OCI-LY1 (cell line): ENCODE results near the gene HDAC8.

Experiments used
- H2AFZ ChIP-seq: fragments of 200-600 bp; sonication (generic), shearing (Covaris generic); 2 replicates; pipeline ENCODE4 v1.6.0; 2014; ENCODE audit warnings: antibody characterized with exemption, mild to moderate bottlenecking, low read length
- H3F3A ChIP-seq: fragments of 200-600 bp; sonication (generic), shearing (Covaris generic); 2 replicates; pipeline ENCODE4 v1.6.0; 2014; ENCODE audit warnings: mild to moderate bottlenecking, antibody characterized with exemption, low read length, moderate library complexity; ENCODE audit not compliant: insufficient read depth
- H3K27ac ChIP-seq: fragments of 200-600 bp; sonication (generic); 2 replicates; pipeline ENCODE4 v1.5.1; 2014; ENCODE audit warnings: low read length, mixed run types, mild to moderate bottlenecking, low read depth; ENCODE audit not compliant: poor library complexity, severe bottlenecking
- H3K27me3 ChIP-seq: fragments of 200-600 bp; sonication (generic); 2 replicates; pipeline ENCODE4 v1.6.0; 2014; ENCODE audit warnings: antibody characterized with exemption, mild to moderate bottlenecking, low read length, moderate library complexity; ENCODE audit not compliant: insufficient read depth
- H3K36me3 ChIP-seq: fragments of 200-600 bp; sonication (generic); 2 replicates; pipeline ENCODE4 v1.6.1; 2014; ENCODE audit warnings: mild to moderate bottlenecking, antibody characterized with exemption, low read length, moderate library complexity, mixed read lengths; ENCODE audit not compliant: insufficient read depth
- H3K4me1 ChIP-seq: fragments of 200-600 bp; sonication (generic); 2 replicates; pipeline ENCODE4 v1.5.1; 2014; ENCODE audit warnings: mild to moderate bottlenecking, low read length, moderate library complexity; ENCODE audit not compliant: insufficient read depth, severe bottlenecking
- H3K4me2 ChIP-seq: fragments of 200-600 bp; sonication (generic), shearing (Covaris generic); 2 replicates; pipeline ENCODE4 v1.6.1; 2014; ENCODE audit warnings: low read length
- H3K4me3 ChIP-seq: fragments of 200-600 bp; sonication (generic); 2 replicates; pipeline ENCODE4 v1.5.1; 2014; ENCODE audit warnings: low read length, low read depth, mild to moderate bottlenecking, mixed read lengths; ENCODE audit not compliant: poor library complexity, severe bottlenecking
- H3K79me2 ChIP-seq: fragments of 200-600 bp; shearing (Covaris generic); 2 replicates; pipeline ENCODE4 v1.6.1; 2016; ENCODE audit warnings: mixed run types, low read length, mixed read lengths; ENCODE audit not compliant: insufficient read depth
- H3K9ac ChIP-seq: fragments of 200-600 bp; sonication (generic), shearing (Covaris generic); 2 replicates; pipeline ENCODE4 v1.6.1; 2014; ENCODE audit warnings: mild to moderate bottlenecking, low read length, mixed read lengths
- H3K9me2 ChIP-seq: fragments of 200-600 bp; sonication (generic), shearing (Covaris generic); 2 replicates; pipeline ENCODE4 v1.6.1; 2014; ENCODE audit warnings: low read depth, mild to moderate bottlenecking, low read length, mixed read lengths
- H3K9me3 ChIP-seq: fragments of 200-600 bp; shearing (Covaris generic); 2 replicates; pipeline ENCODE4 v1.6.1; 2014; ENCODE audit warnings: low read length, mixed read lengths
- H4K20me1 ChIP-seq: fragments of 200-600 bp; sonication (generic), shearing (Covaris generic); 2 replicates; pipeline ENCODE4 v1.6.0; 2016; ENCODE audit warnings: mild to moderate bottlenecking, low read length; ENCODE audit not compliant: insufficient read depth
- EZH2 ChIP-seq: fragments of 200-600 bp; sonication (generic), shearing (Covaris generic); IDR thresholded peaks from 2 replicates; pipeline ENCODE4 v1.8.0; 2017; ENCODE audit warnings: borderline replicate concordance, mixed run types, mild to moderate bottlenecking, antibody characterized with exemption, low read length, moderate library complexity, mixed read lengths
- TF ChIP-seq, protein P1 (sequence below): fragments of 200-600 bp; sonication (generic), shearing (Covaris generic); IDR thresholded peaks from 2 replicates; pipeline ENCODE4 v1.5.1; 2017; ENCODE audit warnings: mild to moderate bottlenecking, antibody characterized with exemption, low read length, moderate library complexity, mixed read lengths

Gene HDAC8

DNA sequence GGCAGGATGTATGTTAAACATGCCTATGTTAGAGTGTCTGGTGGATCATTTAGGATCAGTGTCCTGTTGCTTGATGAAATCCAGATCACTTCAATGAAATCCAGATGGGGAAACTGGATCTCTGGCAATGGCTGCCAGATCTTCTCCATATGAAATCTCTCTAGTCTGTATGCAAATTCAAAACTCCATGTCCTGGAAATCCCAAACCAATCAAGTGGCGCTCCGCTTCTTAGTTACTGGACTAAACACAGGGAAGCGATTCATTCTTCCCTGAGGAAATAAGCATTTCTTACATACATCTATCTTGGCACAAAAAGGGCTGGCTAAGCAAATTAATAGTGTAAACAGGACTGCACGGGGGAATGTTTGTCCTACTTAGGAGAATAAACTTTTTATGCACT lies 94.9 kb downstream of the HDAC8 start:
- Histone ChIP-seq H3K4me1 (no peaks in the 10 kb centered on the region), H3K79me2 (no peaks in the 10 kb centered on the region), H3F3A (no peaks in the 10 kb centered on the region), H3K27me3 (no peaks in the 10 kb centered on the region), H3K4me3 (no peak overlapping the region), H3K9me3 (no peaks in the 10 kb centered on the region), H2AFZ (no peak overlapping the region), H4K20me1 (no peaks in the 10 kb centered on the region), H3K36me3 (no peaks in the 10 kb centered on the region), H3K27ac (no peak overlapping the region), H3K9ac (no peak overlapping the region), H3K4me2 (no peak overlapping the region), H3K9me2 (no peaks in the 10 kb centered on the region)
- TF ChIP-seq, protein P1, sequence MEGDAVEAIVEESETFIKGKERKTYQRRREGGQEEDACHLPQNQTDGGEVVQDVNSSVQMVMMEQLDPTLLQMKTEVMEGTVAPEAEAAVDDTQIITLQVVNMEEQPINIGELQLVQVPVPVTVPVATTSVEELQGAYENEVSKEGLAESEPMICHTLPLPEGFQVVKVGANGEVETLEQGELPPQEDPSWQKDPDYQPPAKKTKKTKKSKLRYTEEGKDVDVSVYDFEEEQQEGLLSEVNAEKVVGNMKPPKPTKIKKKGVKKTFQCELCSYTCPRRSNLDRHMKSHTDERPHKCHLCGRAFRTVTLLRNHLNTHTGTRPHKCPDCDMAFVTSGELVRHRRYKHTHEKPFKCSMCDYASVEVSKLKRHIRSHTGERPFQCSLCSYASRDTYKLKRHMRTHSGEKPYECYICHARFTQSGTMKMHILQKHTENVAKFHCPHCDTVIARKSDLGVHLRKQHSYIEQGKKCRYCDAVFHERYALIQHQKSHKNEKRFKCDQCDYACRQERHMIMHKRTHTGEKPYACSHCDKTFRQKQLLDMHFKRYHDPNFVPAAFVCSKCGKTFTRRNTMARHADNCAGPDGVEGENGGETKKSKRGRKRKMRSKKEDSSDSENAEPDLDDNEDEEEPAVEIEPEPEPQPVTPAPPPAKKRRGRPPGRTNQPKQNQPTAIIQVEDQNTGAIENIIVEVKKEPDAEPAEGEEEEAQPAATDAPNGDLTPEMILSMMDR = no peak

DNA sequence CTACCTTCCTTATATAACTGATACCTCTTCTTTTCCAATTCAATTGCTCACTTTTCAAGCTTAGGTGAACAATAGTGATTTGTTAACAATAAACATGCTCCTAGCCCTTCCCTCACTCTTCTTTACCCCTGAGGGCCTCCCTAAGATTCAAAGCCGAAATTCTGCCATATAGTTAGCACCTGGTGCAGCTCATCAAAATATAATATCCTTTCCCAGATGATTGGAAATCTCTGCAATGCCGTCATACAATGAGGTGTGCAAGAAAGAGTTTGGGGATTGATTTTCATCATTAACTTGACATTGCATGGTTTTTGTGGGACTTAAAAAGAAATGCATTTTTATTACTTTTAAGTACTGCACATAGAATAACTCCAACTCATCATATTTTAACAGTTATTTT lies 95.3 kb downstream of the HDAC8 start:
- no peaks in the 10 kb centered on the region for H3K27me3 ChIP-seq
- TF ChIP-seq EZH2 = no peak

GRCh38 chrX:72475952-72476668 lies 96.5 kb downstream of the HDAC8 start:
- Histone ChIP-seq H3K36me3 (no peaks in the 10 kb centered on the region), H4K20me1 (no peaks in the 10 kb centered on the region), H3K9me2 (no peaks in the 10 kb centered on the region), H3K4me3 (no peak overlapping the region), H3K9ac (no peak overlapping the region), H3K4me1 (no peaks in the 10 kb centered on the region), H3K4me2 (no peak overlapping the region), H3K9me3 (no peaks in the 10 kb centered on the region), H3K79me2 (no peaks in the 10 kb centered on the region), H3K27ac (no peak overlapping the region), H2AFZ (no peak overlapping the region), H3F3A (no peaks in the 10 kb centered on the region), H3K27me3 (no peaks in the 10 kb centered on the region)
- no peak for TF ChIP-seq EZH2
- TF ChIP-seq, protein P1 = no peak

More for the DNA sequence above, 95.3 kb downstream of the HDAC8 start:
- no peak overlapping the region for H3K27ac ChIP-seq
- no peak overlapping the region for H3K4me2 ChIP-seq
- no peaks in the 10 kb centered on the region for H3K9me2 ChIP-seq
- H3K9me3 ChIP-seq = no peaks in the 10 kb centered on the region
- no peak overlapping the region for H2AFZ ChIP-seq
- H3K79me2 ChIP-seq = no peaks in the 10 kb centered on the region
- no peaks in the 10 kb centered on the region for H3K36me3 ChIP-seq
- no peak overlapping the region for H3K9ac ChIP-seq
- H3F3A ChIP-seq = no peaks in the 10 kb centered on the region
- no peaks in the 10 kb centered on the region for H4K20me1 ChIP-seq
- H3K4me1 ChIP-seq = no peaks in the 10 kb centered on the region
- no peak overlapping the region for H3K4me3 ChIP-seq

GRCh38 chrX:72475338-72475737 lies 97.3 kb downstream of the HDAC8 start:
- Histone ChIP-seq H3K27ac (no peak overlapping the region), H3K36me3 (no peaks in the 10 kb centered on the region), H3K4me2 (no peak overlapping the region), H3K4me3 (no peak overlapping the region), H3K27me3 (no peaks in the 10 kb centered on the region), H4K20me1 (no peaks in the 10 kb centered on the region), H3K9me2 (no peaks in the 10 kb centered on the region), H3K9ac (no peak overlapping the region), H3K4me1 (no peaks in the 10 kb centered on the region), H3F3A (no peaks in the 10 kb centered on the region), H3K9me3 (no peaks in the 10 kb centered on the region), H2AFZ (no peak overlapping the region), H3K79me2 (no peaks in the 10 kb centered on the region)
- TF ChIP-seq, protein P1 = no peak
- no peak for TF ChIP-seq EZH2
